Hindlimb muscle (tissue), 1 donor: ENCODE data around the gene AUTS2. TPM values are rescaled to one million over a fixed set of nuclear protein-coding genes. Genes with fewer than 3 reads are reported as not detected.

Source experiments
- DNase-seq: peaks from one replicate; pipeline ENCODE4 v3.0.0-alpha.2; 2013
- polyA plus RNA-seq: library from polyadenylated mRNA; unstranded; fragments of 120-200 nt; gene quantifications from one replicate; pipeline ENCODE4 v1.2.1, GENCODE V29; 2013; ENCODE audit not compliant: insufficient read length

Gene AUTS2
- polyA plus RNA-seq, 1 donor: 80.5 TPM

DNA sequence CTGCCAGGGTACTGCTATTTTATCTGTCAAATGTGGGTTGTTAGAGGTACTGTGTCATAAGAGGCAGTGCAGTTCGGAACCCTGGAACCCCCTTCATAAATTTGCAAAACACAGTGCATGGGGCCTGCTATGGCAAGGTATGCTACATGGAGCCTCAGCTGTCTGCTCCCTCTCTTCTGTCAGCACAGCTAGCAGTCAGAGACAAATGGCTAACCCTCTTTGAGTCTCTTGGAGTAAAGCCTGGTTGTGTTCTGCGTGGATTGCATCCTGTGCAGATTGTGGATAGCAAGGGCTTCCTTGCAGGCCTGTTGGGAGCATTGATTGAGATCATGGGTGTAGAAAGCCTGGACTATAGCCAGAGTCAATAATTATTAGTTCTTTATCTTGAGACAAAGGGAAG is 397.8 kb downstream of the AUTS2 start:
- no peak for DNase-seq

- DNase-seq: no peak
Observed at GRCh38 chr7:70000737-70001348, 402.6 kb downstream of the AUTS2 start.

DNA sequence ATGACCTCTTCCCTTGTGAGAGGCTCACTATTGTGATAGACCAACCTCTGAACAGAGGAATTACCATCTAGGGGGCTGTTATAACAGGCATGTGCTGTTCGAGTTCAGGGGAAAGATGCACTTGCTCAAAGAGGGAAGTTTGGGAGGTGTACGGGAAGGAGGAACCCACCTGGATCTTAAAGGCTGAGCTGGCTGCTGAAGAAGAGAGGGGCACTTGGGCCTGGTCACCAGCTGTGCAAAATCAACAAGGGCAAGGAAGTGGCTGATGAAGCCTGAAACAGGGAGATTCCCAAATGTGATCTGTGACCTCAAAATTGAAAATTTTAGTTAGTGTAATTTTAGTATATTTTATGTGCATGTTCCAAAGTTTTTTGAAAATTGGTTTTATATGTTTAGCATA is 407.2 kb downstream of the AUTS2 start:
- DNase-seq: no peak

DNA sequence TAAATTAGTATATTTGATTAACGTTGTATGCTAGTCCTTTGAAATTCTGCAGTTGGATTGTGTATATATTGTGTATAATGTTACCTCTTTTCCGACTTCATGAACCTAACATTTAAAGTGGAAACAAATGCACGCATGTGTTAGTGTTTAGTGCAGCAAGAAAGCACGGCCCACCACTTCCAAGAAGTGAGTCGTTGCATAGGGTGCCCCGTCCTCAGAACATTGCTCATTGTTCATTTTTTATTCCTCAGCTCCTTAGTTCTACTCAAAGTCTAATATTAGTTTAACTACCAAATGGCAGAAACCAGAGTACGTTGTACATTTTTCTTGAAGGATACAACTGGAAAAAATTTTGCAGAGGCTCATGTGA is 407.6 kb downstream of the AUTS2 start:
- no peak for DNase-seq

DNA sequence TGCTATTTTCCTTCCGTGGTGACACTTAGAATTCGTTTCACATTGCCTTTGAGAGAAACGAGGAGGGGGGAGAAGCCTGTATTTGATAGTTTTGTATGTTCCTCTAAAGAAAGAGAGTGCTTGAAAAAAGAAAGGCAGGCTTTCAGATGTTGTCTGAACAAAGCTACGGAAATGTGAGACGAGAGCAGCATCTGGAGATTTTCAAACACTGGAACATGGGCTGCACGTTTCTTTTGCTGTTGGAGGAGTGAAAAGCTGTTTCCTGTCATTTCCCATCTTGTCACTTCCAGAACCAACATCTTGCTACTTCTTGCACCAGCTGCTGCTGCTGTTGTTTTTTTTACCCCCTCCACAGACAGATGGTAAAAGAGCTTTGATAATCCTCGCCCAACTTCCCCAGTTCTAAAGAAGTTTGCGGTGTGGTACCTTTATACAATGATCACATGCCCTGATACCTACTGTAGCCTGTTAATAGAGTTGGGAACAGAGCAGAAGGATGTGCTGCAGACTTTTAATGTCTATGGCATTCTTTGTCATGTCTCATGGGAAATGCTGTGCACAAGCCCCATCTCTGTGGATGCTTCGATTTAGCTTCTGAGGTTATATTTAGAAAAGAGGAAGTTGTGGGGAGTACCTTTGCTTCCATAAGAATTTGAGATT is 408.1 kb downstream of the AUTS2 start:
- DNase-seq: peak; percentile 32

DNA sequence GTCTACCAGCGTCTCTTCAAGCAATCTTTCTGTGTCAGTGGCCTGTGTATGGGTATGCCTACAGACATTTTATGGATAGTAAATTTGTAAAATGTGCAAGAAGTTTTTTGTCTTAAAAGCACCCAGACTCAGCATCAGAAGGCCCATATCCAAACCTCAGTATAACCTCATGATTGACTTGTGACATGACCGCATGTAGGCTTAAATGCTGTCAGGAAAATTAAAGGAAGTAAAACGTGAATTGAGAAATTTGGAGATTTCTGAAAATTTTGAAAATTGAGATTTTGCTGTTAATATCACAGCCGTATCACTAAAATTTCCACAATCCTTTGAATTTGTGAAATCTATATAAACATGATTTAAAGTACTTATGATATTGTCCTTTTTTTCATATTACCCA is 410.2 kb downstream of the AUTS2 start:
- DNase-seq: no peak

- no peak for DNase-seq
Observed at GRCh38 chr7:70014472-70015177, 416.4 kb downstream of the AUTS2 start.

GRCh38 chr7:70015353-70015752 is 417.1 kb downstream of the AUTS2 start:
- DNase-seq: no peak

DNA sequence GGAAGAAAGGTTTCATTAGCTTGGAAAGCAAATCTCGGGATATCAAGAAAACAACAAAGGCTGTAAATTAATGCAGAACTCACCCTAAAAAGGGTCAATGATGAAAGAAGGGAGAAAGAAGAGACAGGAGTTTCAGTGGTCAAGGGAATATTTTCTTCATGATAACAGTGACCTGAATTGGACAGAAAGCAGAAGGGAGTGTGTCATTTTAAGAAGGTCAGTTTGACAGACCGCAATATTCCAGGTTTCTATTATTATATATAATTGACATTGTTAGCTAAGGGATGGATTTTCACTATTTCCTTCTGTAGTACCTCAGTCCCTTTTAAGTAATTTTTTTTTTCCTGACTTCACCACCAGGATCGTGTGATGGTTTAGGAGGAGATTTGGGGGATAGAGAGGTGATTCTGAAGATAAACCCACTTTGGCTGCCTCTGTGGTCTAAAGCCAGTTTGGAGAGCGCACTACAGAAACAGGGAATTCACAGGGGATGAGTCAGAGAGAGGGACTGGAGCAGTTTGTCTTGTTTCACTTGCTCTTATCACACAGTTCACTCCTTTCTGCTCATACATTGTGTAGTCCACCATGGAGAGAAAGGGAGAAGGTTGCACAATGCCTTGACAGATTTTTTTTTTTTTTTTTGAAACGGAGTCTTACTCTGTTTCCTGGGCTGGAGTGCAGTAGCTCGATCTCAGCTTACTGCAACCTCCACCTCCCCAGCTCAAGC is 417.9 kb downstream of the AUTS2 start:
- DNase-seq: no peak

DNA sequence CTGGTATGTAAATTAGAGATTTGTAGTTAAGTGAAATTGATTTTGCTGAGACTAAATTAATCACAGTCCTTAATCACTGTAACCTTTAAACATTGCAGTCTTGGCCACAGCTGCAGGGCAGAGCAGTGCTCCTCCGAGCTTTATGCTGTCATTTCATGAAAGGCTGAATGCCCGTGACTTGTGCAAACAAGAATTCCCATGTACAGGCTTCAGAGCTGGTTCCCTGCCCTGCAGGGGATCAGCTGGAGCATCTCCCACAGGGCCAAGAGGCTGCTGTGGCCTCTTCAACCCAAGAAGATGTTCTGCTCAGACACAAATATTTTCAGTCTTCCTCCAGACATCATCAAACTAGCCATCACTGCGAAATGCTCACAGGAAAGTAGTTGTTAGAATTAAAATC is 419.1 kb downstream of the AUTS2 start:
- DNase-seq: no peak

DNA sequence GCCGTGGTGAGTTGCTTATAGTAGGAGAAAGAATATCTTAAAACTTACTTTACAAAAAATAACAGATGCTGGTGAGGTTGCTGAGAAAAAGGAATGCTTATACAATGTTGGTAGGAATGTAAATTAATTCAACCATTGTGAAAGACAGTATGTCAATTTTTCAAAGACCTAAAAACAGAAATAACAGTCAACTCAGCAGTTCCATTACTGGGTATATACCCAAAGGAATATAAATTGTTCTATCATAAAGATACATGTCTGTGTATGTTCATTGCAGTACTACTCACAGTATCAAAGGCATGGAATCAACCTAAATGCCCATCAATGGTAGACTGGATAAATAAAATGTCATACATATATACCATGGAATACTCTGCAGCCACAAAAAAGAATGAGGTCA is 420.4 kb downstream of the AUTS2 start:
- no peak for DNase-seq

- no peak for DNase-seq
Observed at GRCh38 chr7:70027867-70028266, 429.6 kb downstream of the AUTS2 start.

DNA sequence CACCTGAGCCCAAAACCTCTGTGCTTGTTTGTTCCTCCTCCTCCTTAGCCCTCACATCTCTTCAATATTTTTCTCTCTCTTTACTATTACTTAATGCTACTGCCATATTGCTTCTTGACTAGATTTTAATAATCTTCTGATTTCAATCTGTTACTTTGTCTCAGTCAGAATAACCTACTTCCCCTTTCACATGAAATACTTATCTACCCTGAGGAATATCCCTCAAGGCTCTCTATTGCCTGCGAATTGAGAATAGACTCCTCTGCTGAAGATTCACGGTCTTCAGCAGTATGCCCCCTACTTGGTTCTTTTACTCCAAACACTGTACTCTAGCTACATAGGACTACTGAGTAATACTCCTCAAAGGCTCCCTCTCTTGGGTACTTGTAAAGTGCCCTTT is 430.3 kb downstream of the AUTS2 start:
- DNase-seq: no peak

- DNase-seq: no peak
Observed at GRCh38 chr7:70029993-70030392, 431.7 kb downstream of the AUTS2 start.

DNA sequence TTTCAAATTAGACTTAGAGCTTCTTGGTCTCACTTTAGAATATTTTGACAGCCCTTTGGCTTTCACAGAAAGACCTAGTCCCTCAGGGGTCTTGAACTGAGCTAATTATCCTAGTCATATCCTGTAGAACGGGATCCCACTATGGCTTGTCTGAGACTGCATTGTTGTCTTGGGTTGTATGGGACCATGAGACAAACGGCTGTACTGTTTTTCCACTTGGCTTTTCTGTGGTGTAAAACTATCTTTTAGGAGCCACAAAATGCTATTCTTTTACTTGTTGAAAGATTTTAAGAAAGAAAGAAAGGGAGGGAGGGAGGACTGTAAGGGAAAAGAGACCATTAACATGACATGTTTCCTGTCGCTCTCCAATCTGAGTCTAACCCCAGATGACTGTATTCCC is 432.5 kb downstream of the AUTS2 start:
- no peak for DNase-seq

DNA sequence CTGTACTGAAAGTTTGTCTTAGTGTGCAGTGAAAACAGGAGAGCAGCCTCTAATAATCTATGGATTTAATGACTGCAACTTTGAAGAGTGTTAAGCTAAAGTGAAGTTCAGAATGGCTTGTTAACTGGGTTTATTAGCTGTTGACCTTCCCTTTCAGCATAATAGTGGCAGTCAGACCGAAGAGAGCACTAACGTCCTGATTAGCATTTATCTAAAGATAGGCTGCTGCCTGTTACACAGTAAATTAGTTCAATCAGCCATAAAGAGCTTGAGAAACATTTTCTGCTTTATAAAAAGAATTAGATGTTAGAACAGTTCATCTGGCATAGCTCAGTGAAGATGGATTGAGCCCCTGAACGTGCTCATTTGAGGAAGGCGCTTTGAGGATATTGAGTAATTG is 433.0 kb downstream of the AUTS2 start:
- DNase-seq: no peak

DNA sequence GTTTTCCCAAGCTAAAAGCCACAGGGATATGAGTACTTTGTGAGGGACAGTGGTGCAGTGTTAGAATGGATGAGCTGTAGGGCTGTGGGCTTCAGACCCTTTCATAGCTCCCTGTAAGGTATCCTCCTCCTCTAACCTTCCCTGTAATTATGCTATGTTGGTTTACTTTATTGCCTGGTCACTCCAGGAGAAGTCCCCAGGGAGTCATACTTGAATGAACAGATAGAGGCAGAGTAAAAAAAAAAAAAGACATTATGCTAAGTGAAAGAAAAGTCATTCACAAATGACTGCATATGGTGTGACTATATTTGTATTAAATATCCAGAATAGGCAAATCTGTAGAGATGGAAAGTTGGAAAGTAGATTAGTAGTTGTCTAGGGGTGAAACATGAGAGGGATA is 434.4 kb downstream of the AUTS2 start:
- DNase-seq: no peak

GRCh38 chr7:70033226-70033625 is 435.0 kb downstream of the AUTS2 start:
- DNase-seq: no peak

GRCh38 chr7:70034999-70035398 is 436.7 kb downstream of the AUTS2 start:
- DNase-seq: no peak

- DNase-seq: no peak
Observed at GRCh38 chr7:70035519-70035918, 437.2 kb downstream of the AUTS2 start.

- no peak for DNase-seq
Observed at GRCh38 chr7:70035955-70036354, 437.7 kb downstream of the AUTS2 start.

- DNase-seq: no peak
Observed at GRCh38 chr7:70036695-70037094, 438.4 kb downstream of the AUTS2 start.

GRCh38 chr7:70037171-70037933 is 439.1 kb downstream of the AUTS2 start:
- DNase-seq: no peak
